ENCODE data around the gene MRPS2. TPM values are rescaled to one million over a fixed set of nuclear protein-coding genes. Genes with fewer than 3 reads are reported as not detected.

Gene MRPS2
- total and polyA plus RNA-seq, 2 of the 4 experiments (the other 2 are of a cell fraction), result 53.1 to 104 TPM

DNA sequence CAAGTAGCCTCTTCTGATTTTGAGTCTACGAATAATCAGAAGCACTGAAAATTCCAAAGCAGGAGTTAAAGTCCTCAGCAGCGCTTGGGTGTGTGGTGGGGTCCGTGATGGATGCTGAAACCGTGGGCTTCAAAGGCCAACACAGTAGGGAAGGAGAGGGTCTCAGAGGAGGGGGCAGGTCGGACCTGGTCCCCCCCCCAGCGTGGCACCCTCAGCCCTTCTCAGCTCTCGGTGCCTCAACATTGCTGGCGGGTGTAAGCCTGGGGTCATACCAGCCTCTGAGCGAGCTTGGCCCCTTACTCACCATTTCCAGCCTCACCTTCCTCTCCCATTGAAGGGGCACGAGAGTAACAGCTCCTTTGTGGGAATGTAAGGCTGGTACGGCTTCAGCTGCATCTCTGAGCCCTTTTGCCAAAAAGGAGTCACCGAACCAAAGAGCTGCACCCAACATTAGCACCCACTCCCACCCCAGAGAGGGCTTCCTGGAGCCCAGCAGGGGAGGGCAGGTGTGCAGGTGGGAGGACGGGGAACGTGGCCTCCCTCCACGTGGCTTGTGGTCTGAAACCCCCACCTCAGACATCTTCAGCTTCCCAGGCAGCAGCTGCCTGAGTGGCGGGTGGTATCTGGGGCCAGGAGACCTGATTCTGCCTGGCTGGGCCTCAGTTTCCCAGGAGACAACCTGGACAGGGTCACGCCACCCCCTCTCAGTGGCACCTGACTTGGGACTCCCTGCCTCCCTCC is 14.0 kb downstream of the MRPS2 start:
- Histone ChIP-seq H2BK15ac (ENCODE audit: low read depth, low read length) (no peak overlapping the region), H2AK5ac (ENCODE audit: low read depth, low read length) (no peak overlapping the region), H3K4me3 (ENCODE audit: insufficient read depth, low read depth, low read length) (no peak overlapping the region), H2BK5ac (ENCODE audit: low read depth, low read length, poor library complexity, severe bottlenecking) (no peak overlapping the region), H3K4me1 (ENCODE audit: control insufficient read depth, insufficient read depth, low read length) (no peaks in the 10 kb centered on the region), H4K20me1 (ENCODE audit: insufficient read depth, low read length) (no peaks in the 10 kb centered on the region), H3K14ac (replicated peaks; ENCODE audit: low read depth, low read length) (no peak overlapping the region), H2BK20ac (ENCODE audit: low read depth, low read length) (no peak overlapping the region), H3K27ac (ENCODE audit: insufficient read depth, low read length) (no peak overlapping the region), H4K5ac (ENCODE audit: low read depth, low read length) (no peak overlapping the region), H3K9me3 (ENCODE audit: control insufficient read depth, insufficient read depth, low read length) (no peaks in the 10 kb centered on the region), H3K18ac (ENCODE audit: low read depth, low read length) (no peak overlapping the region), H3K4ac (ENCODE audit: low read depth, low read length) (no peak overlapping the region), H4K91ac (ENCODE audit: insufficient read depth, low read depth, low read length) (no peak overlapping the region), H3K9ac (ENCODE audit: low read depth, low read length) (no peak overlapping the region), H3K56ac (ENCODE audit: extremely low read depth, insufficient read depth, low read length) (no peak overlapping the region), H3K79me1 (ENCODE audit: low read depth in 1 of 2, low read length in 2 of 2) (no peaks in the 10 kb centered on the region), H3K9me1 (ENCODE audit: insufficient read depth, low read length) (no peaks in the 10 kb centered on the region), H3K4me2 (ENCODE audit: low read depth, low read length) (no peak overlapping the region), H3K23ac (ENCODE audit: low read depth, low read length) (no peak overlapping the region), H3K36me3 (ENCODE audit: control insufficient read depth, insufficient read depth, low read length) (no peaks in the 10 kb centered on the region), H4K8ac (ENCODE audit: low read depth in 2 of 2, low read length in 2 of 2) (no peak overlapping the region), H3K27me3 (ENCODE audit: control insufficient read depth, insufficient read depth, low read length) (peaks cover 3% of the 10 kb centered on the region; the same call in 1 of the 2 replicates), H2AK9ac (replicated peaks; ENCODE audit: low read depth, low read length, poor library complexity) (no peak overlapping the region), H2BK120ac (ENCODE audit: low read depth, low read length) (no peak overlapping the region), H2AFZ (replicated peaks; ENCODE audit: low read length, poor library complexity) (no peak overlapping the region)
- CTCF ChIA-PET, result no interaction called here
- ATAC-seq (ENCODE audit: low read depth) (no peak), DNase-seq (no peak)
- no peak for TF ChIP-seq POLR2A (IDR thresholded peaks at IDR 0.05; ENCODE audit: low read depth, low read length)
- TF ChIP-seq MXI1 (IDR thresholded peaks at IDR 0.05; ENCODE audit: borderline replicate concordance, low read depth, low read length), result no peak
- TF ChIP-seq, protein P1, sequence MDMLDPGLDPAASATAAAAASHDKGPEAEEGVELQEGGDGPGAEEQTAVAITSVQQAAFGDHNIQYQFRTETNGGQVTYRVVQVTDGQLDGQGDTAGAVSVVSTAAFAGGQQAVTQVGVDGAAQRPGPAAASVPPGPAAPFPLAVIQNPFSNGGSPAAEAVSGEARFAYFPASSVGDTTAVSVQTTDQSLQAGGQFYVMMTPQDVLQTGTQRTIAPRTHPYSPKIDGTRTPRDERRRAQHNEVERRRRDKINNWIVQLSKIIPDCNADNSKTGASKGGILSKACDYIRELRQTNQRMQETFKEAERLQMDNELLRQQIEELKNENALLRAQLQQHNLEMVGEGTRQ (IDR thresholded peaks at IDR 0.05; ENCODE audit: low read depth, low read length), result no peak
- no peak for TF ChIP-seq MAFK (IDR thresholded peaks at IDR 0.05; ENCODE audit: low read depth, low read length)
- TF ChIP-seq, protein P2, sequence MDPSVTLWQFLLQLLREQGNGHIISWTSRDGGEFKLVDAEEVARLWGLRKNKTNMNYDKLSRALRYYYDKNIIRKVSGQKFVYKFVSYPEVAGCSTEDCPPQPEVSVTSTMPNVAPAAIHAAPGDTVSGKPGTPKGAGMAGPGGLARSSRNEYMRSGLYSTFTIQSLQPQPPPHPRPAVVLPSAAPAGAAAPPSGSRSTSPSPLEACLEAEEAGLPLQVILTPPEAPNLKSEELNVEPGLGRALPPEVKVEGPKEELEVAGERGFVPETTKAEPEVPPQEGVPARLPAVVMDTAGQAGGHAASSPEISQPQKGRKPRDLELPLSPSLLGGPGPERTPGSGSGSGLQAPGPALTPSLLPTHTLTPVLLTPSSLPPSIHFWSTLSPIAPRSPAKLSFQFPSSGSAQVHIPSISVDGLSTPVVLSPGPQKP (IDR thresholded peaks at IDR 0.05; ENCODE audit: borderline replicate concordance, low read depth, low read length), result no peak
- no peak for TF ChIP-seq RFX5 (IDR thresholded peaks at IDR 0.05; ENCODE audit: low read depth, low read length)
- in situ Hi-C loops (cut with MboI; ENCODE audit: low sequenced_read_pairs) (no loop called here), intact Hi-C loops (cut with micrococcal nuclease) (no loop called here), dilution Hi-C loops (cut with HindIII; ENCODE audit: low sequenced_read_pairs, unreplicated experiment) (no loop called here)
- POLR2A ChIA-PET (ENCODE audit: unreplicated experiment), result no interaction called here
- BruUV-seq (replicated peaks), result no TSS peak
- WGBS, 2 experiments (ENCODE audit: extremely low coverage in 2 of 2, insufficient read length in 1 of 2), result no CpG with 5 or more reads among the region's 17 CpGs
